Loucy (cell line): ENCODE data around the gene BMS1.

Experiments used
- H2AFZ ChIP-seq: fragments of 200-600 bp; sonication (generic); 2 replicates; pipeline ENCODE4 v1.6.0; 2016; ENCODE audit warnings: antibody characterized with exemption, mild to moderate bottlenecking, low read length, moderate library complexity
- H3F3A ChIP-seq: fragments of 200-600 bp; 2 replicates; pipeline ENCODE4 v1.6.0; 2016; ENCODE audit warnings: antibody characterized with exemption, low read depth, mild to moderate bottlenecking
- H3K27me3 ChIP-seq: fragments of 200-600 bp; sonication (generic); 2 replicates; pipeline ENCODE4 v1.6.1; 2014; ENCODE audit warnings: low read length, mild to moderate bottlenecking; ENCODE audit not compliant: insufficient read depth, poor library complexity, severe bottlenecking
- H3K36me3 ChIP-seq: fragments of 200-600 bp; sonication (generic); 2 replicates; pipeline ENCODE4 v1.6.1; 2016; ENCODE audit warnings: low read length; ENCODE audit not compliant: insufficient read depth
- H3K4me1 ChIP-seq: fragments of 200-600 bp; sonication (generic); 2 replicates; pipeline ENCODE4 v1.5.1; 2014; ENCODE audit warnings: low read length, mild to moderate bottlenecking; ENCODE audit not compliant: insufficient read depth, poor library complexity, severe bottlenecking
- H3K4me2 ChIP-seq: fragments of 200-600 bp; sonication (generic); 2 replicates; pipeline ENCODE4 v1.6.0; 2014; ENCODE audit warnings: antibody characterized with exemption, low read length, low read depth, mild to moderate bottlenecking; ENCODE audit not compliant: poor library complexity, severe bottlenecking
- H3K4me3 ChIP-seq: fragments of 200-600 bp; sonication (generic); 2 replicates; pipeline ENCODE4 v1.5.1; 2014; ENCODE audit warnings: low read length, mild to moderate bottlenecking, mixed read lengths; ENCODE audit not compliant: poor library complexity, severe bottlenecking
- H3K79me2 ChIP-seq: fragments of 200-600 bp; sonication (generic); 2 replicates; pipeline ENCODE4 v1.6.1; 2014; ENCODE audit warnings: low read length; ENCODE audit not compliant: insufficient read depth
- H3K9ac ChIP-seq: fragments of 200-600 bp; sonication (generic); 2 replicates; pipeline ENCODE4 v1.6.0; 2014; ENCODE audit warnings: mild to moderate bottlenecking, low read depth, low read length, moderate library complexity; ENCODE audit not compliant: poor library complexity, severe bottlenecking
- H3K9me2 ChIP-seq: fragments of 200-600 bp; sonication (generic); replicated peaks from 2 replicates; pipeline ENCODE4 v1.6.1; 2016; ENCODE audit warnings: low read depth, low read length, mixed read lengths
- H3K9me3 ChIP-seq: fragments of 200-600 bp; sonication (generic); 2 replicates; pipeline ENCODE4 v1.6.1; 2014; ENCODE audit warnings: mild to moderate bottlenecking, antibody characterized with exemption, low read length, low read depth; ENCODE audit not compliant: insufficient read depth
- H4K20me1 ChIP-seq: fragments of 200-600 bp; sonication (generic); 2 replicates; pipeline ENCODE4 v1.6.0; 2014; ENCODE audit warnings: antibody characterized with exemption, low read length, mild to moderate bottlenecking; ENCODE audit not compliant: insufficient read depth, poor library complexity, severe bottlenecking
- EZH2phosphoT487 ChIP-seq: fragments of 200-600 bp; IDR thresholded peaks from 2 replicates; pipeline ENCODE4 v1.6.1; 2018; ENCODE audit warnings: antibody characterized with exemption, mild to moderate bottlenecking, moderate library complexity, borderline replicate concordance
- TF ChIP-seq, protein P1 (sequence below): fragments of 200-600 bp; sonication (generic); conservative IDR thresholded peaks from 2 replicates; pipeline ENCODE4 v1.5.1; 2014; ENCODE audit warnings: mild to moderate bottlenecking, antibody characterized with exemption, low read length

The BMS1 gene

DNA sequence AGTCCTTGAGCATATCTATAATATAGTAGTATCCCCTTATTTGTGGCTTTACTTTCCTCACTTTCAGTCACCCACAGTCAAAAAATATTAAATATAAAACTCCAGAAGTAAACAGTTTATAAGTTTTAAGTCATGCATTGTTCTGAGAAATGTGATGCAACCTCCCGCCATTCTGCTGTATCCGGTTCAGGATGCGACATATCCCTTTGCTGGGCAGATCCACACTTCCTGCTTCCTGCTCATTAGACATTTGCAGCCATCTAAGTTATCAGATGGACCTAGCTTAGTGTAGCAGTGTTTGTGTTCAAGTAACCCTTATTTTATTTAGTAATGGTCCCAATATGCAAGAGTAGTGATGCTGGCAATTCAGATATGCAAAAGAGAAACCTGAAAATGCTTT lies 38.9 kb upstream of the BMS1 start:
- no peaks in the 10 kb centered on the region for H3K27me3 ChIP-seq
- no peaks in the 10 kb centered on the region for H4K20me1 ChIP-seq
- H3K36me3 ChIP-seq = no peaks in the 10 kb centered on the region
- no peaks in the 10 kb centered on the region for H3K9me3 ChIP-seq
- H3K9ac ChIP-seq = no peak overlapping the region
- no peak overlapping the region for H2AFZ ChIP-seq
- no peaks in the 10 kb centered on the region for H3K9me2 ChIP-seq
- H3F3A ChIP-seq = no peaks in the 10 kb centered on the region
- H3K79me2 ChIP-seq = no peaks in the 10 kb centered on the region
- H3K4me1 ChIP-seq = no peaks in the 10 kb centered on the region
- no peak overlapping the region for H3K4me3 ChIP-seq
- TF ChIP-seq, protein P1, sequence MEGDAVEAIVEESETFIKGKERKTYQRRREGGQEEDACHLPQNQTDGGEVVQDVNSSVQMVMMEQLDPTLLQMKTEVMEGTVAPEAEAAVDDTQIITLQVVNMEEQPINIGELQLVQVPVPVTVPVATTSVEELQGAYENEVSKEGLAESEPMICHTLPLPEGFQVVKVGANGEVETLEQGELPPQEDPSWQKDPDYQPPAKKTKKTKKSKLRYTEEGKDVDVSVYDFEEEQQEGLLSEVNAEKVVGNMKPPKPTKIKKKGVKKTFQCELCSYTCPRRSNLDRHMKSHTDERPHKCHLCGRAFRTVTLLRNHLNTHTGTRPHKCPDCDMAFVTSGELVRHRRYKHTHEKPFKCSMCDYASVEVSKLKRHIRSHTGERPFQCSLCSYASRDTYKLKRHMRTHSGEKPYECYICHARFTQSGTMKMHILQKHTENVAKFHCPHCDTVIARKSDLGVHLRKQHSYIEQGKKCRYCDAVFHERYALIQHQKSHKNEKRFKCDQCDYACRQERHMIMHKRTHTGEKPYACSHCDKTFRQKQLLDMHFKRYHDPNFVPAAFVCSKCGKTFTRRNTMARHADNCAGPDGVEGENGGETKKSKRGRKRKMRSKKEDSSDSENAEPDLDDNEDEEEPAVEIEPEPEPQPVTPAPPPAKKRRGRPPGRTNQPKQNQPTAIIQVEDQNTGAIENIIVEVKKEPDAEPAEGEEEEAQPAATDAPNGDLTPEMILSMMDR = no peak
- no peak for TF ChIP-seq EZH2phosphoT487
- H3K4me2 ChIP-seq = no peak overlapping the region

DNA sequence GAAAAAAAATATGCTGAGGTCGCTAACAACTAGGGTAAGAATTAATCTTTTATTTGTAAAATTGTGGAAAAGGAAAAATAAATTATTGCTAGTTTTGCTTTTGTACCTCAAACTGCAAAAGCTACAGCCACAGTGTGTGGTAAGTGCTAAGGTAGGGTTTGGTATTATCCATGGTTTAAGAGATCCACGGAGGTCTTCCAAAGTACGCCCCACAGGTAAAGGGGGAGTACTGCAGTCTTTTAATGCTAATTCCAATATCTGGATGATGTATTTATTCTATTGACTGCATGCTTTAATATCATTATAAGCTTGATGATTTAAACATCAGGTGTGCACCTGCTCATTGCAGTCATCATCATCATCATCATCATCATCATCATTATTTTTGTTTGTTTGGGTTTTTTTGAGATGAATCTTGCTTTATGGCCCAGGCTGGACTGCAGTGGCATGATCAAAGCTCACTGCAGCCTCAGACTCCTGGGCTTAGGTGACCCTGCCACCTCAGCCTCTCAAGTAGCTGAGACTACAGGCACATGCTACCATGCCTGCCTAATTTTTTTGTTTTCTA lies 38.4 kb upstream of the BMS1 start:
- H3K4me2 ChIP-seq = no peak overlapping the region
- no peaks in the 10 kb centered on the region for H4K20me1 ChIP-seq
- H3K9me3 ChIP-seq = no peaks in the 10 kb centered on the region
- H3K9me2 ChIP-seq = no peaks in the 10 kb centered on the region
- no peak overlapping the region for H2AFZ ChIP-seq
- H3K27me3 ChIP-seq = no peaks in the 10 kb centered on the region
- no peak for TF ChIP-seq EZH2phosphoT487
- TF ChIP-seq, protein P1 = 0 out of 2 replicates have a peak, but pooled peaks have one; percentile 9
- H3F3A ChIP-seq = no peaks in the 10 kb centered on the region
- H3K4me1 ChIP-seq = no peaks in the 10 kb centered on the region
- no peaks in the 10 kb centered on the region for H3K36me3 ChIP-seq
- no peaks in the 10 kb centered on the region for H3K79me2 ChIP-seq
- H3K9ac ChIP-seq = no peak overlapping the region
- no peak overlapping the region for H3K4me3 ChIP-seq

DNA sequence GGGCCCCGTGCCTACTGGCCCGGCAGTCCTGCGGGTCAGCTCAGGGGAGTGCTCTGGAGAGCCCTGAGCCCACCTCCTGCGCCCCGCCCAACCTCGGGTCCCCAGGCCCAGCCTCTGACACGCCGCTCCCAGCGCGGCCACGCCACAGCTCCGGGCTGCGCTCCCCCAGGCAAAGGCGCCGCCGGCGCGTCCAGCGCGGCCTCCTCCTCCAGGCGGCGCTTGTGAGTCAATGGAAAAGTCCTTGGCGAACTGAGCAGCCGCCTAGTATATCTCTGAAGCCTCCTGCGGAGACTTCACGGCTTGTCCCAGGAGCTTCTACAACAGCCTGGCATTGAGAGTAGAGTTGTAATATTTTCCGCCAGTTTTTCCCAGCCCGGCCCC lies 29.5 kb upstream of the BMS1 start:
- no peaks in the 10 kb centered on the region for H3K79me2 ChIP-seq
- H3K4me1 ChIP-seq = no peaks in the 10 kb centered on the region
- no peaks in the 10 kb centered on the region for H3K9me2 ChIP-seq
- H4K20me1 ChIP-seq = no peaks in the 10 kb centered on the region
- no peak overlapping the region for H3K4me3 ChIP-seq
- no peak overlapping the region for H3K9ac ChIP-seq
- TF ChIP-seq, protein P1 = no peak
- no peak for TF ChIP-seq EZH2phosphoT487
- H3K36me3 ChIP-seq = no peaks in the 10 kb centered on the region
- H2AFZ ChIP-seq = no peak overlapping the region
- H3F3A ChIP-seq = no peaks in the 10 kb centered on the region
- H3K9me3 ChIP-seq = peaks cover 3% of the 10 kb centered on the region; the same call in 1 of the 2 replicates
- no peak overlapping the region for H3K4me2 ChIP-seq
- H3K27me3 ChIP-seq = no peaks in the 10 kb centered on the region
